ENCODE measurements around the gene P4HB.

P4HB gene

DNA sequence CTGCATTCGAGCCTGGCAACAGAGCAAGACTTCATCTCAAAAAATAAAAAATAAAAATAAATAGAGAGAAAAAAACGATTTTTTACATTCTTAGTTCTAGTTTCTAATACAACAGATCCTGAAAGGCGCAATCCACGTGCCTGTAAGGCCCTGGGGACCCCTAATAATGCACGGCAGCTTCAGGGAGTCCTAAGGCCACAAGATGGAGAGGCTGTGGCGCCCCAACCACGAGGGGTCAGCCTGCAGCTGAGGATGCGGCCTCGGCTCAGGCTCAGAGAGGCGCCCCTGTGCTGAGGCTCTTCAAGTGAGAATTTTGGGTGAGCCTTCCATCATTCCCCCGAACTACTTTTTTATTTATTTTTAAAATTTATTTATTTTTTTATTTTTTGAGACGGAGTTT, 10.9 kb downstream of the P4HB start:
- no peak for DNase-seq
- intact Hi-C loops (cut with DNase I; ENCODE audit: low total_unique reads) = no loop called here
- Histone ChIP-seq H3K4me3 (no peak overlapping the region), H3K27me3 (no peaks in the 10 kb centered on the region), H3K27ac (no peak overlapping the region), H3K36me3 (peaks cover 68 to 98% (median 91%) of the 10 kb centered on the region in 3 donors), H3K4me1 (no peaks in the 10 kb centered on the region), H3K9me3 (no peaks in the 10 kb centered on the region)
- TF ChIP-seq, protein P1, sequence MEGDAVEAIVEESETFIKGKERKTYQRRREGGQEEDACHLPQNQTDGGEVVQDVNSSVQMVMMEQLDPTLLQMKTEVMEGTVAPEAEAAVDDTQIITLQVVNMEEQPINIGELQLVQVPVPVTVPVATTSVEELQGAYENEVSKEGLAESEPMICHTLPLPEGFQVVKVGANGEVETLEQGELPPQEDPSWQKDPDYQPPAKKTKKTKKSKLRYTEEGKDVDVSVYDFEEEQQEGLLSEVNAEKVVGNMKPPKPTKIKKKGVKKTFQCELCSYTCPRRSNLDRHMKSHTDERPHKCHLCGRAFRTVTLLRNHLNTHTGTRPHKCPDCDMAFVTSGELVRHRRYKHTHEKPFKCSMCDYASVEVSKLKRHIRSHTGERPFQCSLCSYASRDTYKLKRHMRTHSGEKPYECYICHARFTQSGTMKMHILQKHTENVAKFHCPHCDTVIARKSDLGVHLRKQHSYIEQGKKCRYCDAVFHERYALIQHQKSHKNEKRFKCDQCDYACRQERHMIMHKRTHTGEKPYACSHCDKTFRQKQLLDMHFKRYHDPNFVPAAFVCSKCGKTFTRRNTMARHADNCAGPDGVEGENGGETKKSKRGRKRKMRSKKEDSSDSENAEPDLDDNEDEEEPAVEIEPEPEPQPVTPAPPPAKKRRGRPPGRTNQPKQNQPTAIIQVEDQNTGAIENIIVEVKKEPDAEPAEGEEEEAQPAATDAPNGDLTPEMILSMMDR (IDR thresholded peaks at IDR 0.05) = no peak

DNA sequence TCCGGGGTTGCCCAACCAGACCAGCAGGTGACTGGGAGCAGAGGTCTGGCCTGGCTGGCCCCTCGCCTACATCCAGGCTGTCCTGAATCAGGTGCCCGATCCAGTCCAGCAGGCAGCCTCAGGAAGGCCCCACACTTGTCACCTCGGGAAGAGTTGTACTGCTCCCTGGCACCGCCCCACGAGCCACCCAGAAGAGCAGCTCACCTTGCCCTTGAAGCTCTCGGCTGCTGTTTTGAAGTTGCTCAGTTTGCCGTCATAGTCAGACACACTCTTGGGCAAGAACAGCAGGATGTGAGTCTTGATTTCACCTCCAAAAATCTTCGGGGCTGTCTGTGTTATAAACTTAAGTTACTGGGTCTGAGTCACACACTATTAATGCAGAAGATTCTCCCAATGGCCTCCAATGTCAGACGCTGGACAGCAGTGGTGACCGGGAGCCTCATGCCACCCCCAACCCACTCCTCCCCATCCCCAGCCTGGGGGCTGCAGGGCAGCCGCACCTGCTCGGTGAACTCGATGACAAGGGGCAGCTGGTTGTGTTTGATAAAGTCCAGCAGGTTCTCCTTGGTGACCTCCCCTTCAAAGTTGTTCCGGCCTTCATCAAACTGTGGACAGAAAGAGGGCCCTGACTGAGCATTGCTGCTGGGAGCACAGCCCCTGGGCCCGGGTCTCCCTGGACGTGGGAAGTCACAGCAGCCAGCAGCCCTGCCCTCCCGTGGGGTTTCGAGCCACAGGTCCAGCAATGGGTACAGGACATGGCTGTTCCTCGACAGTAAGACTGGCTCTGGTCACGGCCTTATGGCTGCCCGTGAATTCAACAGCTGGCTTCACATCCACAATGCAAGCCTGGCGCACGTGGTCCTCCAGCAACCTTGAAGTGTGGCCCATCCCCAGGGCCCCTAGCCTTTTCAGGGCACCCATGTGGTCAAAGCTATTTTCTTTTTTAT, 13.3 kb downstream of the P4HB start:
- no peaks in the 10 kb centered on the region for H3K9me3 ChIP-seq
- H3K4me3 ChIP-seq = no peak overlapping the region
- no peak overlapping the region for H3K27ac ChIP-seq
- H3K4me1 ChIP-seq = peaks cover 0 to under 1% (median 0%) of the 10 kb centered on the region in 4 donors
- peaks cover 65 to 94% (median 86%) of the 10 kb centered on the region in 3 donors for H3K36me3 ChIP-seq
- intact Hi-C loops (cut with DNase I; ENCODE audit: low total_unique reads) = no loop called here
- TF ChIP-seq, protein P1 (IDR thresholded peaks at IDR 0.05) = no peak
- DNase-seq = no peak
- H3K27me3 ChIP-seq = no peaks in the 10 kb centered on the region

DNA sequence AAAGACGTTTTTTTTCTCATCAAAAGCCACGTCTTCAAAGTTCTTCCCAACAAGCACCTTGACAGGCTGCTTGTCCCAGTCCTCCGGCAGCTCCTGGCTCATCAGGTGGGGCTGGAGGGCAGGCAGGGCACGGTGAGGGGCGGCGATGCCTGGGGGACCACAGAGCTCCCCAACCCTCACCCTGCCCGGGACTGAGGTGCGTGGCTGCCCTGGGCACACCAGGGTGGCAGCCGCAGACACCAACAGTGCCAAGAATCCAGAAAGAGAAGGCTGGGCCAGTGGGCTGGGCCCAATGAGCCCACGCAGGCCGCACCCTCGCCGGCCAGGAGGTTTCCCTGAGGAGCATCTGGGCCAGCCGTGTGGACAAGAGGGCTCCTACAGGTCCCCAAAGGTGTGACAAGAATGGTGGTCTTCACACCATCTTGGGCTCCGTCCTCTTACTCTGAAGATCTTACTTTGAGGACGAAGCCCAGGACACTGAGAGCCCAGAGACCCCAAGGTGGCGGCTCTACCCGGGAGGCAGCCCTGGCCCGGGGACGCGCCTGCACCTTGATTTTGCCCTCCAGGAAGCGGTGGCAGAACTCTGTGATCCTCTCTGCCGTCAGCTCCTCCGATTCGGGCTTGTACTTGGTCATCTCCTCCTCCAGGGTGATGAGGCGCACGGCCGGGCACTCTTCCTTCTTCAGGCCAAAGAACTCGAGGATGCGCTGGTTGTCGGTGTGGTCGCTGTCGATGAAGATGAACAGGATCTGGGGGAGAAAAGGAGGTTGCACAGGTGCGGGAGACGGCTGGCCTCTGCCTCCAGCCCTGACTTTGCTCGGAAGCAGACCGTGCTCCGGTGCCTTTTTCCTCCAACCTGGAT, 14.2 kb downstream of the P4HB start:
- no peaks in the 10 kb centered on the region for H3K9me3 ChIP-seq
- TF ChIP-seq, protein P1 (IDR thresholded peaks at IDR 0.05) = no peak
- H3K36me3 ChIP-seq = peaks cover 59 to 85% (median 77%) of the 10 kb centered on the region in 3 donors
- H3K27ac ChIP-seq = no peak overlapping the region
- intact Hi-C loops (cut with DNase I; ENCODE audit: low total_unique reads) = no loop called here
- DNase-seq = no peak
- H3K4me1 ChIP-seq = peaks cover 0 to 9% (median 0%) of the 10 kb centered on the region in 4 donors
- H3K27me3 ChIP-seq = no peaks in the 10 kb centered on the region
- no peak overlapping the region for H3K4me3 ChIP-seq

DNA sequence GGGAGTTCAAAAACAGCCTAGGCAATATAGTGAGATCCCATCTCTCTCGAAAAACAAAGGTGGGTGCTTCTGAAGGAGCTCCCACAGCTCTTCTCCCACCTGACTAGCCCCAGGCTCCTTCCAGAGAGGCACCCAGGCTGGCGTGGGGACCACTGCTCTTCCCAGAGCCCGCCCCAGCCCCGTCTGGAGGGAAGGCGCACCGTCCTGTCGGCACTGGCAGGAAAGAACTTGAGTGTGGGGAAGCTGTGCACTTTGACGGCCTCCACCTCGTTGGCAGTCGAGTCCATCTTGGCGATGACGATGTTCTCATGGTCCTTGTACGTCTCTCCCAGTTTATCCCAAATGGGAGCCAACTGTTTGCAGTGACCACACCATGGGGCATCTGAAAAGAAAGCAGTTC, 15.0 kb downstream of the P4HB start:
- H3K27ac ChIP-seq = no peak overlapping the region
- H3K4me1 ChIP-seq = peaks cover 0 to 15% (median 0%) of the 10 kb centered on the region in 4 donors
- H3K4me3 ChIP-seq = no peak overlapping the region
- H3K27me3 ChIP-seq = no peaks in the 10 kb centered on the region
- H3K36me3 ChIP-seq = peaks cover 56 to 77% (median 69%) of the 10 kb centered on the region in 3 donors
- no peaks in the 10 kb centered on the region for H3K9me3 ChIP-seq
- intact Hi-C loops (cut with DNase I; ENCODE audit: low total_unique reads) = no loop called here
- TF ChIP-seq, protein P1 (IDR thresholded peaks at IDR 0.05) = no peak
- no peak for DNase-seq

DNA sequence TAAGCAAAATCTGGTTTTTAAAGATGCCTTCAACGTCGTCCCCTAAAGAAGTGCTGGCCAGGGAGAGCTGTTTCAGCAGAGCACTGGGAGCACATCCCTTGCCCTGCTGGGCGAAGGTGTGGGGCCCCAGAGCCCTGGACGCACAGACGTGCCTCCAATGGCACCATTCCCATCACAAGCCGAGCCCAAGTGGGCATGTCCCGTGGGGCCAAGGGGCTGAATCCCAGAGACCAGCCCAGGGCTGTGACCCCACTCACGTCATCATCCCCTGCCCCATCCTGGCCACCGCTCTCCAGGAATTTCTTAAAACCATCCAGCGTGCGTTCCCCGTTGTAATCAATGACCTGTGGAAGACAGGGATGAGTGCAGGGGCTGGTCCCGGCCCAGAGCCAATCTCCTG, 15.4 kb downstream of the P4HB start:
- Histone ChIP-seq H3K27me3 (no peaks in the 10 kb centered on the region), H3K4me3 (no peak overlapping the region), H3K4me1 (peaks cover 0 to 15% (median 0%) of the 10 kb centered on the region in 4 donors), H3K27ac (no peak overlapping the region), H3K36me3 (peaks cover 51 to 73% (median 64%) of the 10 kb centered on the region in 3 donors), H3K9me3 (no peaks in the 10 kb centered on the region)
- DNase-seq = no peak
- intact Hi-C loops (cut with DNase I; ENCODE audit: low total_unique reads) = no loop called here
- TF ChIP-seq, protein P1 (IDR thresholded peaks at IDR 0.05) = no peak
